ENCODE results near the gene FAM83B. TPM values are rescaled to one million over a fixed set of nuclear protein-coding genes. Genes with fewer than 3 reads are reported as not detected.

The FAM83B gene
- polyA plus RNA-seq, 1 of the 3 experiments (the other 2 are of a cell fraction) = not detected

DNA sequence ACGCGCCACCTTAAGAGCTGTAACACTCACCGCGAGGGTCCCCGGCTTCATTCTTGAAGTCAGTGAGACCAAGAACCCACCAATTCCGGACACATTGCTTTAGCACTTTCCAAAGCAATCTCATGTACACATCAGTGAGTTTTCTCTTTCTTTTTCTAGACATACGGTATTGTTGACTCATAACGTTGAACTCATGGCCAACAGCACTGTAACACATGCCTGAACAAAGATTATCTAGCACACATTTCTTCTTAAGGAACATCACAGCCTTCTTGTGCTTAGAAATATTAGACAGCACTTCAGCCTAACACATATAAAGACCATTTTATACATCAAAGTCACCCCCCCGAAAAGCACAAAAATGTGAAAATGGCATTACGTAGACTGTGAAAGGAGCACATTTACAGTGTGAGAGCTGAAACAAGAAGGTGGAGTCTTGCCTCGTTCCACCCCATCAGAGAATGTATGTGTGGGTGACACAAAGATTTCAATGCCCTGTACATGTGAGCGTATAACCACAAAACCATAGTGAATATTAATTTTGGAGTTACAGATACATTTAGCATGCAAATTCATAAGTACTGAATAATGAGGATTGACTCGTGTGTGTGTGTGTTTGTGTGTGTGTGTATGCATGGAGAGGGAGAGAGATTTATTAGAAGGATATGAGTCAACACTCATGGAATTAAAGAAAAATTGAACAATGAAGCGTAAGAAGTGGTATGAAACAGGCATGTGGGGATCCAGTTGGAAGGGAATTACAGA lies 134.1 kb downstream of the FAM83B start:
- H3K79me2 ChIP-seq (ENCODE audit: insufficient read depth) = no peaks in the 10 kb centered on the region
- peaks cover 0 to 6% of the 10 kb centered on the region in 2 experiments; a peak in 1 of 4 replicates for H3K4me1 ChIP-seq (ENCODE audit: control insufficient read depth in 1 of 2, insufficient read depth in 2 of 2, low read depth in 1 of 2, low read length in 1 of 2)
- H3K9me2 ChIP-seq = no peaks in the 10 kb centered on the region
- H3K27ac ChIP-seq (ENCODE audit: low read depth in 2 of 2, low read length in 1 of 2) = no peak overlapping the region
- 11% methylated on average over 14 of the region's 14 CpGs for WGBS (ENCODE audit: low lambda C conversion rate)
- no peak overlapping the region for H3K4me3 ChIP-seq (ENCODE audit: low read depth in 2 of 2, low read length in 1 of 2)
- TF ChIP-seq EZH2phosphoT487 (IDR thresholded peaks at IDR 0.05; ENCODE audit: borderline replicate concordance, low read depth) (no peak), RCOR1 (IDR thresholded peaks at IDR 0.05; ENCODE audit: low read length) (no peak), FOSL2 (IDR thresholded peaks at IDR 0.05; ENCODE audit: borderline replicate concordance, low read depth) (no peak), FOXM1 (IDR thresholded peaks at IDR 0.05; ENCODE audit: low read depth) (no peak), MXI1 (IDR thresholded peaks at IDR 0.05; ENCODE audit: low read depth, low read length) (no peak), TAF1 (IDR thresholded peaks at IDR 0.05; ENCODE audit: borderline replicate concordance, low read depth, low read length) (no peak), RFX5 (IDR thresholded peaks at IDR 0.05; ENCODE audit: low read length) (no peak), TEAD4 (IDR thresholded peaks at IDR 0.05; ENCODE audit: borderline replicate concordance, insufficient read depth) (no peak), USF1 (IDR thresholded peaks at IDR 0.05; ENCODE audit: borderline replicate concordance, low read depth) (no peak), GABPA (IDR thresholded peaks at IDR 0.05; ENCODE audit: low read depth) (no peak), GATA2 (CRISPR knock-in tag; IDR thresholded peaks at IDR 0.05) (no peak), REST (IDR thresholded peaks at IDR 0.05; ENCODE audit: low read depth, low read length) (no peak), EP300 (IDR thresholded peaks at IDR 0.05; ENCODE audit: borderline replicate concordance in 1 of 2, low read depth in 1 of 2, low read length in 1 of 2) (no peak), ELF1 (IDR thresholded peaks at IDR 0.05) (no peak), USF2 (IDR thresholded peaks at IDR 0.05; ENCODE audit: borderline replicate concordance, low read depth, low read length) (no peak), CTCF (IDR thresholded peaks at IDR 0.05) (no peak), NFIC (IDR thresholded peaks at IDR 0.05; ENCODE audit: borderline replicate concordance) (no peak), RXRA (IDR thresholded peaks at IDR 0.05; ENCODE audit: borderline replicate concordance, low read depth) (no peak)
- TF ChIP-seq, protein P1, sequence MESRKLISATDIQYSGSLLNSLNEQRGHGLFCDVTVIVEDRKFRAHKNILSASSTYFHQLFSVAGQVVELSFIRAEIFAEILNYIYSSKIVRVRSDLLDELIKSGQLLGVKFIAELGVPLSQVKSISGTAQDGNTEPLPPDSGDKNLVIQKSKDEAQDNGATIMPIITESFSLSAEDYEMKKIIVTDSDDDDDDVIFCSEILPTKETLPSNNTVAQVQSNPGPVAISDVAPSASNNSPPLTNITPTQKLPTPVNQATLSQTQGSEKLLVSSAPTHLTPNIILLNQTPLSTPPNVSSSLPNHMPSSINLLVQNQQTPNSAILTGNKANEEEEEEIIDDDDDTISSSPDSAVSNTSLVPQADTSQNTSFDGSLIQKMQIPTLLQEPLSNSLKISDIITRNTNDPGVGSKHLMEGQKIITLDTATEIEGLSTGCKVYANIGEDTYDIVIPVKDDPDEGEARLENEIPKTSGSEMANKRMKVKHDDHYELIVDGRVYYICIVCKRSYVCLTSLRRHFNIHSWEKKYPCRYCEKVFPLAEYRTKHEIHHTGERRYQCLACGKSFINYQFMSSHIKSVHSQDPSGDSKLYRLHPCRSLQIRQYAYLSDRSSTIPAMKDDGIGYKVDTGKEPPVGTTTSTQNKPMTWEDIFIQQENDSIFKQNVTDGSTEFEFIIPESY (IDR thresholded peaks at IDR 0.05; ENCODE audit: borderline replicate concordance, low read depth) = no peak
- no peaks in the 10 kb centered on the region for H3K36me3 ChIP-seq (replicated peaks in 1 of 2; ENCODE audit: control insufficient read depth in 1 of 2, insufficient read depth in 2 of 2, low read length in 1 of 2)
- no peak for DNase-seq
- H3F3A ChIP-seq (replicated peaks; ENCODE audit: insufficient read depth) = no peaks in the 10 kb centered on the region
- no peaks in the 10 kb centered on the region for H4K20me1 ChIP-seq (ENCODE audit: insufficient read depth)
- ChIA-PET POLR2A (no interaction called here), CTCF (interaction anchor here (1.1 kb wide), 1 partner anchor 89 kb away, joined by 3 read pairs; no protein-coding TSS in a partner anchor)
- H2AFZ ChIP-seq (ENCODE audit: low read depth) = no peak overlapping the region
- no peaks in the 10 kb centered on the region for H3K9me3 ChIP-seq
- H3K27me3 ChIP-seq (ENCODE audit: insufficient read depth) = no peaks in the 10 kb centered on the region; the same call in 1 of the 2 replicates
- H3K4me2 ChIP-seq = peak overlapping the region; percentile 37; the same call in 1 of the 2 replicates
- H3K9ac ChIP-seq = no peak overlapping the region

All from SK-N-SH (cell line).